Measurements from ENCODE around the gene TPPP2. TPM values are rescaled to one million over a fixed set of nuclear protein-coding genes. Genes with fewer than 3 reads are reported as not detected.

The TPPP2 gene
- total RNA-seq, 1 experiment from 2014 or later: not detected

Small RNA genes within 50 kb of the gene (microRNA-seq; reads per million reads assigned to microRNA genes)
- gene MIR6717 (ENCODE audit: unreplicated experiment): not detected

Other genes with a start within 250 kb of the TPPP2 start
- gene RNASE6, start 248.9 kb upstream of the TPPP2 start, total RNA-seq (2021; ENCODE audit: unreplicated experiment): not detected
- 0.69 TPM for gene RNASE1, start 227.4 kb upstream of the TPPP2 start, total RNA-seq (2021; ENCODE audit: unreplicated experiment)
- not detected for gene RNASE3, start 138.8 kb upstream of the TPPP2 start, total RNA-seq (2021; ENCODE audit: unreplicated experiment)
- gene RNASE2, start 74.7 kb upstream of the TPPP2 start, total RNA-seq (2021; ENCODE audit: unreplicated experiment): not detected
- gene METTL17, start 40.2 kb upstream of the TPPP2 start, total RNA-seq (2021; ENCODE audit: unreplicated experiment): 39.6 TPM
- gene SLC39A2, start 30.9 kb upstream of the TPPP2 start, total RNA-seq (2021; ENCODE audit: unreplicated experiment): not detected
- gene NDRG2, start 5.2 kb upstream of the TPPP2 start, total RNA-seq (2021; ENCODE audit: unreplicated experiment): 1.6 TPM
- gene RNASE13, start 4.6 kb downstream of the TPPP2 start, total RNA-seq (2021; ENCODE audit: unreplicated experiment): not detected
- not detected for gene RNASE7, start 12.1 kb downstream of the TPPP2 start, total RNA-seq (2021; ENCODE audit: unreplicated experiment)
- not detected for gene RNASE8, start 27.6 kb downstream of the TPPP2 start, total RNA-seq (2021; ENCODE audit: unreplicated experiment)
- gene ARHGEF40, start 40.1 kb downstream of the TPPP2 start, total RNA-seq (2021; ENCODE audit: unreplicated experiment): 11.1 TPM
- 19.9 TPM for gene ZNF219, start 68.4 kb downstream of the TPPP2 start, total RNA-seq (2021; ENCODE audit: unreplicated experiment)
- 0.33 TPM for gene TMEM253, start 70.8 kb downstream of the TPPP2 start, total RNA-seq (2021; ENCODE audit: unreplicated experiment)
- gene OR5AU1, start 125.8 kb downstream of the TPPP2 start, total RNA-seq (2021; ENCODE audit: unreplicated experiment): not detected
- 537 TPM for gene HNRNPC, start 239.2 kb downstream of the TPPP2 start, total RNA-seq (2021; ENCODE audit: unreplicated experiment)
- gene RPGRIP1, start 249.9 kb downstream of the TPPP2 start, total RNA-seq (2021; ENCODE audit: unreplicated experiment): 0.28 TPM